Sigmoid colon (tissue), 4 donors: Measurements from ENCODE around the gene CYP26A1.

ENCODE experiments used
- CTCF ChIP-seq, 4 experiments: fragments of 450-650 bp in 3 of 4; fragments of 200-600 bp in 1 of 4; IDR thresholded peaks; one replicate each; pipeline ENCODE4 v1.5.1; 2016 to 2019; ENCODE audit warnings: antibody characterized with exemption in 4 of 4, mild to moderate bottlenecking in 3 of 4, moderate library complexity in 2 of 4
- EP300 ChIP-seq, 4 donors: sonication (generic); formaldehyde crosslinking; IDR thresholded peaks; one replicate each; pipeline ENCODE4 v1.6.1; 2017; ENCODE audit warnings: antibody characterized with exemption in 4 of 4
- POLR2A ChIP-seq, 2 donors: fragments of 450-650 bp; IDR thresholded peaks; one replicate each; pipeline ENCODE4 v1.6.1; 2016; ENCODE audit warnings: antibody characterized with exemption in 2 of 2, mild to moderate bottlenecking in 2 of 2, moderate library complexity in 2 of 2
- POLR2AphosphoS5 ChIP-seq, 4 donors: sonication (generic); formaldehyde crosslinking; IDR thresholded peaks; one replicate each; pipeline ENCODE4 v1.6.1; 2017; ENCODE audit warnings: antibody characterized with exemption in 4 of 4

GRCh38 chr10:93028883-93029282 is 44.8 kb upstream of the CYP26A1 start:
- TF ChIP-seq CTCF (IDR thresholded peaks at IDR 0.05) (no peak), POLR2A (IDR thresholded peaks at IDR 0.05) (no peak), POLR2AphosphoS5 (IDR thresholded peaks at IDR 0.05) (no peak), EP300 (IDR thresholded peaks at IDR 0.05) (no peak)
